IMR-90 (cell line): Measurements from ENCODE around the gene CTIF. TPM values are rescaled to one million over a fixed set of nuclear protein-coding genes. Genes with fewer than 3 reads are reported as not detected.

Source experiments
- ATAC-seq: fragments of 200-7000 bp; cut with Tn5 transposase; 2 replicates; pipeline ENCODE4 v1.9.1; 2020; ENCODE audit warnings: low read depth, mild to moderate bottlenecking, moderate library complexity
- BruUV-seq: library from RNA; stranded (reverse); fragments of 400-500 nt; replicated peaks from 2 replicates; lab custom pipeline; 2021; lab: Mats Ljungman, UMichigan
- CTCF ChIA-PET: fragments of 300-600 bp; formaldehyde crosslinking; extraction: SDS; loops from one replicate; lab custom pipeline; 2021; ENCODE audit warnings: antibody characterized with exemption; lab: Yijun Ruan, JAX
- POLR2A ChIA-PET: fragments of 300-600 bp; sonication (Branson Sonifier 250); formaldehyde crosslinking; loops from one replicate; lab custom pipeline; 2022; ENCODE audit warnings: antibody characterized with exemption; ENCODE audit not compliant: unreplicated experiment; lab: Charles Lee
- DNase-seq: peaks from one replicate; pipeline ENCODE4 v3.0.0; 2013
- H2AFZ ChIP-seq: replicated peaks from 2 replicates; pipeline ENCODE3; 2013; ENCODE audit warnings: low read length, mild to moderate bottlenecking; ENCODE audit not compliant: poor library complexity
- H2AK5ac ChIP-seq: 2 replicates; pipeline ENCODE4 v1.6.1; 2013; ENCODE audit warnings: low read depth, low read length, inconsistent platforms
- H2AK9ac ChIP-seq: replicated peaks from 2 replicates; pipeline ENCODE3; 2013; ENCODE audit warnings: mild to moderate bottlenecking, low read depth, low read length, moderate library complexity; ENCODE audit not compliant: poor library complexity
- H2BK120ac ChIP-seq: 2 replicates; pipeline ENCODE4 v1.6.1; 2013; ENCODE audit warnings: low read depth, low read length, inconsistent platforms
- H2BK15ac ChIP-seq: 3 replicates; pipeline ENCODE4 v1.6.1; 2013; ENCODE audit warnings: low read depth, low read length, inconsistent platforms
- H2BK20ac ChIP-seq: 2 replicates; pipeline ENCODE4 v1.6.1; 2013; ENCODE audit warnings: low read depth, mild to moderate bottlenecking, inconsistent platforms, low read length, moderate library complexity
- H2BK5ac ChIP-seq: 2 replicates; pipeline ENCODE4 v1.6.1; 2013; ENCODE audit warnings: mild to moderate bottlenecking, low read depth, low read length, inconsistent platforms; ENCODE audit not compliant: poor library complexity, severe bottlenecking
- H3K14ac ChIP-seq: replicated peaks from 2 replicates; pipeline ENCODE4 v1.6.1; 2013; ENCODE audit warnings: low read depth, low read length, inconsistent platforms
- H3K18ac ChIP-seq: 2 replicates; pipeline ENCODE4 v1.6.1; 2013; ENCODE audit warnings: low read depth, low read length, control low read depth
- H3K23ac ChIP-seq: 2 replicates; pipeline ENCODE4 v1.6.1; 2013; ENCODE audit warnings: low read depth, low read length, inconsistent platforms
- H3K27ac ChIP-seq: 2 replicates; pipeline ENCODE4 v1.5.1; 2013; ENCODE audit warnings: mild to moderate bottlenecking, control low read depth, low read length; ENCODE audit not compliant: insufficient read depth
- H3K27me3 ChIP-seq: 2 replicates; pipeline ENCODE4 v1.6.1; 2013; ENCODE audit warnings: low read length; ENCODE audit not compliant: control insufficient read depth, insufficient read depth
- H3K36me3 ChIP-seq: 2 replicates; pipeline ENCODE4 v1.6.1; 2013; ENCODE audit warnings: low read length, mixed read lengths; ENCODE audit not compliant: control insufficient read depth, insufficient read depth
- H3K4ac ChIP-seq: 2 replicates; pipeline ENCODE4 v1.6.1; 2013; ENCODE audit warnings: low read depth, low read length, inconsistent platforms
- H3K4me1 ChIP-seq: 2 replicates; pipeline ENCODE4 v1.6.1; 2013; ENCODE audit warnings: low read length, mixed read lengths; ENCODE audit not compliant: control insufficient read depth, insufficient read depth
- H3K4me2 ChIP-seq: 2 replicates; pipeline ENCODE4 v1.6.1; 2013; ENCODE audit warnings: low read depth, mild to moderate bottlenecking, control low read depth, low read length, moderate library complexity
- H3K4me3 ChIP-seq: 2 replicates; pipeline ENCODE4 v1.5.1; 2013; ENCODE audit warnings: low read depth, mild to moderate bottlenecking, control low read depth, low read length, moderate library complexity; ENCODE audit not compliant: insufficient read depth
- H3K56ac ChIP-seq: 2 replicates; pipeline ENCODE4 v1.6.1; 2013; ENCODE audit warnings: low read length, inconsistent platforms; ENCODE audit not compliant: insufficient read depth; ENCODE audit errors: extremely low read depth
- H3K79me1 ChIP-seq, 2 experiments: 2 replicates each; pipeline ENCODE4 v1.6.1; 2013; ENCODE audit warnings: low read length in 2 of 2, inconsistent platforms in 1 of 2, low read depth in 1 of 2
- H3K9ac ChIP-seq: 2 replicates; pipeline ENCODE4 v1.6.1; 2013; ENCODE audit warnings: low read depth, low read length, control low read depth
- H3K9me1 ChIP-seq: 2 replicates; pipeline ENCODE4 v1.6.1; 2013; ENCODE audit warnings: low read length, inconsistent platforms; ENCODE audit not compliant: insufficient read depth
- H3K9me3 ChIP-seq: 2 replicates; pipeline ENCODE4 v1.6.1; 2013; ENCODE audit warnings: low read length; ENCODE audit not compliant: control insufficient read depth, insufficient read depth
- H4K20me1 ChIP-seq: 2 replicates; pipeline ENCODE4 v1.6.1; 2013; ENCODE audit warnings: low read length, inconsistent platforms; ENCODE audit not compliant: insufficient read depth
- H4K5ac ChIP-seq: 2 replicates; pipeline ENCODE4 v1.6.1; 2013; ENCODE audit warnings: mild to moderate bottlenecking, low read depth, low read length, control low read depth
- H4K8ac ChIP-seq, 2 experiments: 2 replicates each; pipeline ENCODE4 v1.6.1; 2013; ENCODE audit warnings: low read depth in 2 of 2, low read length in 2 of 2, control low read depth in 1 of 2, inconsistent platforms in 1 of 2
- H4K91ac ChIP-seq: 2 replicates; pipeline ENCODE4 v1.6.1; 2013; ENCODE audit warnings: low read depth, low read length, inconsistent platforms; ENCODE audit not compliant: insufficient read depth
- RCOR1 ChIP-seq: IDR thresholded peaks from 2 replicates; pipeline ENCODE4 v1.6.1; 2012; ENCODE audit warnings: mild to moderate bottlenecking, low read length, improper control_type of control experiment; ENCODE audit not compliant: insufficient replicate concordance
- WGBS, 2 experiments: methylation state at CpG; one replicate each; pipeline versions ENCODE4 v1.1.5 to v1.1.7; 2013; ENCODE audit warnings: missing lambda C conversion rate in 2 of 2; ENCODE audit not compliant: insufficient read length in 1 of 2; ENCODE audit errors: extremely low coverage in 2 of 2; 5-methylcytosine and 5-hydroxymethylcytosine counted together
- dilution Hi-C: fragments of 300-500 bp; cut with HindIII; formaldehyde crosslinking; loops from one replicate; pipeline ENCODE4 v1.14.3; 2018; ENCODE audit warnings: low sequenced_read_pairs; ENCODE audit not compliant: unreplicated experiment
- in situ Hi-C: fragments of 300-500 bp; cut with MboI; formaldehyde crosslinking; loops from 3 replicates; pipeline ENCODE4 v1.14.3; 2019; ENCODE audit warnings: low sequenced_read_pairs, inconsistent platforms, mixed read lengths
- intact Hi-C: fragments of 100-400 bp; cut with micrococcal nuclease; formaldehyde crosslinking; loops from 2 replicates; pipeline ENCODE4 v1.10.0; 2022
- polyA plus RNA-seq, 3 experiments: library from polyadenylated mRNA; depleted of rRNA; stranded (reverse); fragments of >200 nt; gene quantifications; 2 replicates each; pipeline ENCODE4 v1.2.3, GENCODE V29; 2012; ENCODE audit warnings: low replicate concordance in 1 of 3
- total RNA-seq: library from RNA; depleted of rRNA; stranded (reverse); fragments of >200 nt; gene quantifications from 2 replicates; pipeline ENCODE4 v1.2.3, GENCODE V29; 2012

CTIF gene
- total and polyA plus RNA-seq, 2 of the 4 experiments (the other 2 are of a cell fraction): 25.1 to 57.0 TPM

- ChIA-PET CTCF (no interaction called here), POLR2A (no interaction called here)
- Histone ChIP-seq H2BK20ac (no peak overlapping the region), H3K56ac (no peak overlapping the region), H3K36me3 (peaks cover 9% of the 10 kb centered on the region; the same call in 1 of the 2 replicates), H4K5ac (no peak overlapping the region), H2BK120ac (no peak overlapping the region), H2BK5ac (no peak overlapping the region), H2AFZ (no peak overlapping the region), H3K4me1 (peaks cover 20% of the 10 kb centered on the region), H3K4ac (no peak overlapping the region), H3K9me1 (peaks cover 39% of the 10 kb centered on the region), H3K79me1 (peaks cover 47 to 95% of the 10 kb centered on the region in 2 experiments), H4K91ac (no peak overlapping the region), H3K27me3 (no peaks in the 10 kb centered on the region), H3K9ac (no peak overlapping the region), H4K20me1 (peaks cover 94% of the 10 kb centered on the region), H3K18ac (peak overlapping the region; percentile 41; the same call in 1 of the 2 replicates), H3K27ac (no peak overlapping the region), H4K8ac (no peak overlapping the region), H2AK5ac (no peak overlapping the region), H2AK9ac (no peak overlapping the region), H3K4me2 (no peak overlapping the region), H3K14ac (no peak overlapping the region), H2BK15ac (no peak overlapping the region), H3K4me3 (no peak overlapping the region), H3K9me3 (no peaks in the 10 kb centered on the region), H3K23ac (no peak overlapping the region)
- dilution Hi-C loops: no loop called here
- no peak for TF ChIP-seq RCOR1
- no TSS peak for BruUV-seq
- 86% methylated on average over 1 of the region's 3 CpGs; no CpG with 5 or more reads in 1 of the 2 experiments for WGBS, 2 experiments
- ATAC-seq: no peak
- intact Hi-C loops: no loop called here
- DNase-seq: no peak
- in situ Hi-C loops: no loop called here
Measured at GRCh38 chr18:48571639-48572384, 33.0 kb downstream of the CTIF start.
